ENCODE measurements around the gene STING1. TPM values are rescaled to one million over a fixed set of nuclear protein-coding genes. Genes with fewer than 3 reads are reported as not detected.

The STING1 gene
- total RNA-seq, 1 experiment from 2014 or later = 0.48 TPM

DNA sequence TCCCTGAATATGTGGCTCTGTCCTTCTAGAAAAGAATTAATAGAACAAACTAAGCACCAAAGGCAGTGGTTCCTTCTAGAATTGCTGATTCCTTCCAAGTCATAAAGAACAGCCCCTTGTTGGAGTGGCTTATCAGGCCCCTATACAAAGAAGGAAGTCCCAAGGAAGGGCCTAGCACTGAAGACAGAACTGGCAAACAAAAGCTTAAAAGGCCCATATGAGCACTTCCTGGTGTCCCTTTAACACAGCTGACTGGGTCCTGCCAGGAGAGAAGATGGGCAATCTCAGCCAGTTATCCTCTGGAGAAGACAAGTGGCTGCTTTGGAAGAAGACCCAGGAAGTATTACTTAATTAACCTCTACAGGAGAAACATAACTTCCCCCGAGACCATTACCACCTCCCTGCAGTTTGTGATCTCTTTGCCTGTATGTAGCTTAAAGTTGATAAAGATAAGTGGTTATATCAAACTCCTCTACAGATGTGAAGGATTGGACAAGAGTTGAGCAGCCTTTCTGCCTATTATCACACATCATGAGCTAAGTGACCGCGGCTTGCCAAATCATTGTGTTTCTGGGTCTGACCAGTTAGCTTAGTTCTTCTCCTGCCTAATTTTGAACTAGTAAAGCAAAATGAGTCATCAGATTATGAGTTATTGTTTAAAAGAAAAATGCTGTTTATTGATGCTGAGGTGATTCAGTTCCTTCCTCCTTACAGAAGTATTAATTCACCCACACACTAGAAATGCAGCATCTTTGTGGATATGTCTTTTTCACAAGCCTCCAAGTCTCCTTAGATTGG is 13.3 kb upstream of the STING1 start:
- H3K4me3 Mint-ChIP-seq = no peak overlapping the region
- Histone ChIP-seq H4K91ac (ENCODE audit: insufficient read length, low read depth, low read length) (no peak overlapping the region), H4K20me1 (ENCODE audit: control insufficient read depth, insufficient read depth, insufficient read length) (no peaks in the 10 kb centered on the region), H3K9me3 (ENCODE audit: control insufficient read depth, low read depth, low read length) (no peaks in the 10 kb centered on the region), H2BK12ac (ENCODE audit: insufficient read length, low read depth, low read length) (no peak overlapping the region), H3K56ac (ENCODE audit: insufficient read length, low read depth, low read length) (no peak overlapping the region), H3K18ac (ENCODE audit: insufficient read length, low read depth, low read length) (no peak overlapping the region), H3K4me2 (ENCODE audit: insufficient read depth, insufficient read length, low read length) (no peak overlapping the region), H2BK120ac (ENCODE audit: low read depth, low read length, poor library complexity, severe bottlenecking) (no peak overlapping the region), H3K9ac (ENCODE audit: extremely low read depth, insufficient read length, low read length) (no peak overlapping the region), H2BK20ac (ENCODE audit: low read depth, low read length, poor library complexity, severe bottlenecking) (no peak overlapping the region), H4K8ac (replicated peaks; ENCODE audit: insufficient read length, low read depth, low read length) (no peak overlapping the region), H3K23me2 (ENCODE audit: insufficient read length, low read depth, low read length, poor library complexity, severe bottlenecking) (no peaks in the 10 kb centered on the region), H3T11ph (ENCODE audit: low read length) (no peak overlapping the region), H3K14ac (ENCODE audit: insufficient read depth, low read length) (no peak overlapping the region), H3K23ac (ENCODE audit: insufficient read length, low read depth, low read length) (no peak overlapping the region), H2AK5ac (ENCODE audit: insufficient read length, low read length) (no peak overlapping the region), H3K27me3 (ENCODE audit: insufficient read depth, low read length) (no peaks in the 10 kb centered on the region), H3K4me1 (ENCODE audit: insufficient read depth, low read length) (no peaks in the 10 kb centered on the region; the same call in 1 of the 2 replicates), H3K79me1 (ENCODE audit: insufficient read depth, low read depth, low read length, poor library complexity, severe bottlenecking) (no peaks in the 10 kb centered on the region), H3K4ac (ENCODE audit: low read depth, low read length) (no peak overlapping the region), H3K27ac (ENCODE audit: insufficient read length, low read depth, low read length) (no peak overlapping the region), H2AFZ (ENCODE audit: low read length) (no peak overlapping the region), H2BK15ac (ENCODE audit: low read depth, low read length) (no peak overlapping the region), H2BK5ac (ENCODE audit: insufficient read length, low read length) (no peak overlapping the region), H4K5ac (ENCODE audit: insufficient read length, low read depth, low read length) (no peak overlapping the region), H3K79me2 (ENCODE audit: insufficient read depth, low read length) (no peaks in the 10 kb centered on the region)
- TF ChIP-seq, protein P1, sequence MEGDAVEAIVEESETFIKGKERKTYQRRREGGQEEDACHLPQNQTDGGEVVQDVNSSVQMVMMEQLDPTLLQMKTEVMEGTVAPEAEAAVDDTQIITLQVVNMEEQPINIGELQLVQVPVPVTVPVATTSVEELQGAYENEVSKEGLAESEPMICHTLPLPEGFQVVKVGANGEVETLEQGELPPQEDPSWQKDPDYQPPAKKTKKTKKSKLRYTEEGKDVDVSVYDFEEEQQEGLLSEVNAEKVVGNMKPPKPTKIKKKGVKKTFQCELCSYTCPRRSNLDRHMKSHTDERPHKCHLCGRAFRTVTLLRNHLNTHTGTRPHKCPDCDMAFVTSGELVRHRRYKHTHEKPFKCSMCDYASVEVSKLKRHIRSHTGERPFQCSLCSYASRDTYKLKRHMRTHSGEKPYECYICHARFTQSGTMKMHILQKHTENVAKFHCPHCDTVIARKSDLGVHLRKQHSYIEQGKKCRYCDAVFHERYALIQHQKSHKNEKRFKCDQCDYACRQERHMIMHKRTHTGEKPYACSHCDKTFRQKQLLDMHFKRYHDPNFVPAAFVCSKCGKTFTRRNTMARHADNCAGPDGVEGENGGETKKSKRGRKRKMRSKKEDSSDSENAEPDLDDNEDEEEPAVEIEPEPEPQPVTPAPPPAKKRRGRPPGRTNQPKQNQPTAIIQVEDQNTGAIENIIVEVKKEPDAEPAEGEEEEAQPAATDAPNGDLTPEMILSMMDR (conservative IDR thresholded peaks at IDR 0.05) = no peak
- H3K9me3 Mint-ChIP-seq = no peaks in the 10 kb centered on the region
- H3K4me1 Mint-ChIP-seq = peaks cover 0 to 1% of the 10 kb centered on the region in 2 experiments; a peak in 1 of 4 replicates
- H3K27me3 Mint-ChIP-seq (ENCODE audit: low read depth) = no peaks in the 10 kb centered on the region; the same call in 1 of the 2 replicates
- DNase-seq = no peak
- no CpG with 5 or more reads among the region's 3 CpGs for WGBS (ENCODE audit: extremely low coverage, insufficient read length, low lambda C conversion rate)
- no peaks in the 10 kb centered on the region for H3K36me3 Mint-ChIP-seq (ENCODE audit: insufficient read depth in 1 of 3, low read depth in 3 of 3)
- no peak overlapping the region for H3K27ac Mint-ChIP-seq

Data from H9 (cell line).